Sigmoid colon (tissue), 7 donors: Measurements from ENCODE around the gene ZNF467. TPM values are rescaled to one million over a fixed set of nuclear protein-coding genes. Genes with fewer than 3 reads are reported as not detected.

Source experiments
- DNase-seq: peaks from one replicate; pipeline ENCODE4 v3.0.0-alpha.2; 2019
- H3K27ac ChIP-seq, 4 donors: fragments of 200-600 bp; sonication (generic); one replicate each; pipeline ENCODE4 v1.5.1; 2016 to 2019; ENCODE audit warnings: mild to moderate bottlenecking in 1 of 4
- H3K27me3 ChIP-seq, 3 donors: fragments of 200-600 bp; sonication (generic); one replicate each; pipeline ENCODE4 v1.5.1; 2019; ENCODE audit warnings: mild to moderate bottlenecking in 1 of 3
- H3K36me3 ChIP-seq, 4 donors: fragments of 200-600 bp; sonication (generic); one replicate each; pipeline ENCODE4 v1.5.1; 2016 to 2019
- H3K4me1 ChIP-seq, 4 donors: fragments of 200-600 bp; sonication (generic); one replicate each; pipeline ENCODE4 v1.5.1; 2017 to 2019
- H3K4me3 ChIP-seq, 4 donors: fragments of 200-600 bp; sonication (generic); one replicate each; pipeline ENCODE4 v1.5.1; 2017 to 2019; ENCODE audit warnings: mild to moderate bottlenecking in 2 of 4, moderate library complexity in 1 of 4
- H3K9me3 ChIP-seq, 4 donors: fragments of 200-600 bp in 3 of 4; sonication (generic) in 3 of 4; one replicate each; pipeline versions ENCODE4 v1.5.1 to v1.6.1; 2013 to 2019
- EP300 ChIP-seq, 4 donors: sonication (generic); formaldehyde crosslinking; IDR thresholded peaks; one replicate each; pipeline ENCODE4 v1.6.1; 2017; ENCODE audit warnings: antibody characterized with exemption in 4 of 4
- POLR2A ChIP-seq, 2 donors: fragments of 450-650 bp; IDR thresholded peaks; one replicate each; pipeline ENCODE4 v1.6.1; 2016; ENCODE audit warnings: antibody characterized with exemption in 2 of 2, mild to moderate bottlenecking in 2 of 2, moderate library complexity in 2 of 2
- POLR2AphosphoS5 ChIP-seq, 4 donors: sonication (generic); formaldehyde crosslinking; IDR thresholded peaks; one replicate each; pipeline ENCODE4 v1.6.1; 2017; ENCODE audit warnings: antibody characterized with exemption in 4 of 4
- WGBS, 2 donors: extraction: QIAGEN DNeasy Blood & Tissue Kit; methylation state at CpG; one replicate each; pipeline ENCODE4 v1.1.7; 2013; 5-methylcytosine and 5-hydroxymethylcytosine counted together
- intact Hi-C: fragments of 100-400 bp; cut with DNase I; formaldehyde crosslinking; loops from one replicate; pipeline ENCODE4 v1.15.1; 2023
- polyA plus RNA-seq, 3 donors: library from polyadenylated mRNA; stranded (reverse); fragments of 200-250 nt; gene quantifications; one replicate each; pipeline ENCODE4 v1.2.3, GENCODE V29; 2013
- total RNA-seq, 4 donors: library from RNA; depleted of rRNA; stranded (reverse); fragments of >200 nt; gene quantifications; one replicate each; pipeline ENCODE4 v1.1.0, GENCODE V29; 2016
- TF ChIP-seq, protein P1 (sequence below), 4 experiments: fragments of 450-650 bp in 3 of 4; fragments of 200-600 bp in 1 of 4; IDR thresholded peaks; one replicate each; pipeline ENCODE4 v1.5.1; 2016 to 2019; ENCODE audit warnings: antibody characterized with exemption in 4 of 4, mild to moderate bottlenecking in 3 of 4, moderate library complexity in 2 of 4
- donor health status: healthy with polysubstance abuse.
- donor health status: Bipolar disorder and iron deficiency.
- donor health status: healthy.

ZNF467 gene
- total and polyA plus RNA-seq, 7 donors = 3.0 to 15.7 (median 7.1) TPM

DNA sequence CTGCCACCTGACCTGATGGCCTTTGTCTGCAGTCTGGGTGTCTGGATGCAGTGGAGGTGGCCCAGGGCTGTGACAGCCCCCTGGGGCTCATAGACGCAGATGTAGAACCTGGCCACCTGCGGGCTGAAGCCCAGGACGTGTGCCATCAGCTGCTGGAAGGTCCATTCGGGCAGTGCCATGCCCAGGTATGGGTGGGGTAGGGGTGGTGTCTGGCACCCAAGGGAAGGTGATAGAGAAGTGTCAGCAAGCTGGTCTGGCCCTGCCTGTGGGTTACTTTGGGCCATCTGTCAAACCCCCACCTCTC, 6.1 kb upstream of the ZNF467 start:
- intact Hi-C loops = loop anchor here (10.0 kb wide), 1 partner anchor 625 kb away; a partner anchor contains a TSS
- H3K4me1 ChIP-seq = no peaks in the 10 kb centered on the region
- TF ChIP-seq EP300 (IDR thresholded peaks at IDR 0.05) (no peak), POLR2A (IDR thresholded peaks at IDR 0.05) (no peak)
- TF ChIP-seq, protein P1, sequence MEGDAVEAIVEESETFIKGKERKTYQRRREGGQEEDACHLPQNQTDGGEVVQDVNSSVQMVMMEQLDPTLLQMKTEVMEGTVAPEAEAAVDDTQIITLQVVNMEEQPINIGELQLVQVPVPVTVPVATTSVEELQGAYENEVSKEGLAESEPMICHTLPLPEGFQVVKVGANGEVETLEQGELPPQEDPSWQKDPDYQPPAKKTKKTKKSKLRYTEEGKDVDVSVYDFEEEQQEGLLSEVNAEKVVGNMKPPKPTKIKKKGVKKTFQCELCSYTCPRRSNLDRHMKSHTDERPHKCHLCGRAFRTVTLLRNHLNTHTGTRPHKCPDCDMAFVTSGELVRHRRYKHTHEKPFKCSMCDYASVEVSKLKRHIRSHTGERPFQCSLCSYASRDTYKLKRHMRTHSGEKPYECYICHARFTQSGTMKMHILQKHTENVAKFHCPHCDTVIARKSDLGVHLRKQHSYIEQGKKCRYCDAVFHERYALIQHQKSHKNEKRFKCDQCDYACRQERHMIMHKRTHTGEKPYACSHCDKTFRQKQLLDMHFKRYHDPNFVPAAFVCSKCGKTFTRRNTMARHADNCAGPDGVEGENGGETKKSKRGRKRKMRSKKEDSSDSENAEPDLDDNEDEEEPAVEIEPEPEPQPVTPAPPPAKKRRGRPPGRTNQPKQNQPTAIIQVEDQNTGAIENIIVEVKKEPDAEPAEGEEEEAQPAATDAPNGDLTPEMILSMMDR (IDR thresholded peaks at IDR 0.05) = no peak
- DNase-seq = no peak
- no peaks in the 10 kb centered on the region for H3K27me3 ChIP-seq
- H3K27ac ChIP-seq = no peak overlapping the region
- WGBS, 2 donors = 80 to 86% methylated on average over 4 of the region's 4 CpGs
- H3K36me3 ChIP-seq = no peaks in the 10 kb centered on the region
- no peaks in the 10 kb centered on the region for H3K9me3 ChIP-seq
- H3K4me3 ChIP-seq = no peak overlapping the region

DNA sequence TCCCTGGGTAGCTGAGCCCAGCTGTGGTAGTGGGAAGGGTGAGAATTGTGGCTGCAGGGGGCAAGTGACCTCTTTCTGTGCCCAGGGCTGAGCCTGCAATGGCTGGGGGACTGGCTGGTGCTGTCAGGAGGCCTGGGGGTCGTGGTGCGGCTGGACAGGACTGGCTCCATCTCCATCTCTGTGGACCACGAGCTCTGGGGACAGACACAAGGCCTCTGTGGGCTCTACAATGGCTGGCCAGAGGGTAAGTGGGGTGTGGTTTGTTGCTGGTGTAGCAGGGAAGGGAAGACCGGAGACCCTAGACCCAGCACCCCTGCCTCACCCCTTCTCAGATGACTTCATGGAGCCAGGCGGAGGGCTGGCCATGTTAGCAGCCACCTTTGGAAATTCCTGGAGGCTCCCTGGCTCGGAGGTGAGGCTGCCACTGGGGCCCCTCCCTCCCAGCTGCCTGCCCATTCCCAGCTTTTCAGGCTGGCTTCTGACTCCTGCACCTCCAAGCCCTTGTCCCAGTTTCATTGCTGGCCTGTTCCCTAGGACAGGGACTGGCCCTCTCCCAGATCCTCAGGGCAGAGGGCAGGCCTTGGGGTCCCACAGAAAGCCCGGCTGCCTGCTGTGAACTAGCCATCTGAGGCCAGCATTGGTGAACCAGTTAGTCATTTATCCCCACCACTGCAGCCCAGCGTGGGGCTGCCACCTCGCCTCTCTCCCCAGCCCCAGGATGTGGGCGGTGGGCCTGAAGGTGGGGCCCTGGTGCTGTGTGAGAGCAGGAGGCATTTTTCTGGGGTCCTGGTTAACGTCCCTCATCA, 5.5 kb upstream of the ZNF467 start:
- no peak for TF ChIP-seq POLR2A (IDR thresholded peaks at IDR 0.05)
- TF ChIP-seq POLR2AphosphoS5 (IDR thresholded peaks at IDR 0.05) = no peak
- TF ChIP-seq EP300 (IDR thresholded peaks at IDR 0.05) = no peak
- TF ChIP-seq, protein P1 (IDR thresholded peaks at IDR 0.05) = no peak
- no peak for DNase-seq
- Histone ChIP-seq H3K4me3 (no peak overlapping the region), H3K36me3 (no peaks in the 10 kb centered on the region), H3K4me1 (peaks cover 0 to 4% (median 3%) of the 10 kb centered on the region in 4 donors), H3K27me3 (no peaks in the 10 kb centered on the region), H3K27ac (no peak overlapping the region), H3K9me3 (no peaks in the 10 kb centered on the region)
- intact Hi-C loops = loop anchor here (10.0 kb wide), 1 partner anchor 626 kb away; a partner anchor contains a TSS
- 74 to 81% methylated on average over 11 of the region's 11 CpGs for WGBS, 2 donors

DNA sequence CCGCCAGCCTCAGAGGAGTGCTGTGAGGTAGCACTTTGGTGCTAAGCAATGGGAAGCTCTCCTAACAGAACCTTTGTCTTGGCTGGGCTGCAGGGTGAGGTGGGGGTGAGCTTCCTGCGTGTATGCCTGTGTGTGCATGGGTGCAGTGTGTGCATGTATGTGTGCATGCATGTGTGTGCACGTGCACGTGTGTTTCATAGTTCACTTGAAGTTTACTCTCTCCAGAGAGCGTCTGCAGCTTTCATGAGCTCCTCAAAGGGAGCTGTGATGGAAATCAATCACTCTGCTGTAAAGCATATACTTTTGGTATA, 4.9 kb upstream of the ZNF467 start:
- H3K27me3 ChIP-seq = no peaks in the 10 kb centered on the region
- TF ChIP-seq POLR2A (IDR thresholded peaks at IDR 0.05) (no peak), POLR2AphosphoS5 (IDR thresholded peaks at IDR 0.05) (no peak), EP300 (IDR thresholded peaks at IDR 0.05) (no peak)
- TF ChIP-seq, protein P1 (IDR thresholded peaks at IDR 0.05) = no peak
- H3K4me3 ChIP-seq = no peak overlapping the region
- intact Hi-C loops = loop anchor here (10.0 kb wide), 1 partner anchor 627 kb away; a partner anchor contains a TSS
- WGBS, 2 donors = 66 to 77% methylated on average over 5 of the region's 5 CpGs
- no peak for DNase-seq
- H3K36me3 ChIP-seq = no peaks in the 10 kb centered on the region
- H3K4me1 ChIP-seq = peaks cover 0 to 9% (median 5%) of the 10 kb centered on the region in 4 donors
- H3K27ac ChIP-seq = no peak overlapping the region
- H3K9me3 ChIP-seq = no peaks in the 10 kb centered on the region

DNA sequence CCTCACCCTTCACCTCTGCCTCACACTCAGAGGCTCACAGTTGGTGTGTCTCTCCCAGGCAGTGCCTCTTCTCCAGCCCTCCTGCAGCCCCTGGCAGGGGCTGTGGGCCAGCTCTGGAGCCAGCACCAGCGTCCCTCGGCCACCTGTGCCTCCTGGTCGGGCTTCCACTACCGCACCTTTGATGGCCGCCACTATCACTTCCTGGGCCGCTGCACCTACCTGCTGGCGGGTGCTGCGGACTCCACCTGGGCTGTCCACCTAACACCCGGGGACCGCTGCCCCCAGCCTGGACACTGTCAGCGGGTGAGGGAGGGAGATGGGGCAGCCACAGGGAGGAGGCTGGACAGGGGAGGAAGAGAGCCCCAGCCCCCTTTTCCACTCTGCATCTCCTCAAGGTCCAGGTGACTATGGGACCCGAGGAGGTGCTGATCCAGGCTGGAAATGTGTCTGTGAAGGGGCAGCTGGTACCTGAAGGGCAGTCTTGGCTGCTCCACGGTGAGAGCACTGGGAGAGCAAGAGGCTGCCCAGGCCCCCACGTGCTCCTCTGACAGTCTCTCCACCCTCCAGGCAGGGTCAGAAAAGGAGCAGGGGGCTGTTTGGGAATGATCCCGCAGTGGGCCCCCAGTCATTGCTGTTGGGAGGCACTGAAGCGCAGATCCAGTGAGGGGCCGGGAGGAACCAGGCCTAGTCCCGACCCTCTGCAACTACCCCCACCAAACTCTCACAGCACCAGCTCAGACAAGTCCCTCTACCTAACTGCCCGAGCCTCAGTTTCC, 4.4 kb upstream of the ZNF467 start:
- no peak overlapping the region for H3K27ac ChIP-seq
- no peaks in the 10 kb centered on the region for H3K27me3 ChIP-seq
- no peak overlapping the region for H3K4me3 ChIP-seq
- TF ChIP-seq EP300 (IDR thresholded peaks at IDR 0.05) (no peak), POLR2A (IDR thresholded peaks at IDR 0.05) (no peak), POLR2AphosphoS5 (IDR thresholded peaks at IDR 0.05) (no peak)
- TF ChIP-seq, protein P1 (IDR thresholded peaks at IDR 0.05) = no peak
- DNase-seq = no peak
- H3K9me3 ChIP-seq = no peaks in the 10 kb centered on the region
- H3K36me3 ChIP-seq = no peaks in the 10 kb centered on the region
- intact Hi-C loops = loop anchor here (10.0 kb wide), 1 partner anchor 627 kb away; a partner anchor contains a TSS
- H3K4me1 ChIP-seq = peaks cover 0 to 14% (median 5%) of the 10 kb centered on the region in 4 donors
- WGBS, 2 donors = 76 to 84% methylated on average over 19 of the region's 19 CpGs
